CD4-positive, alpha-beta T cell (primary cell): Measurements from ENCODE around the gene ZC3H4. TPM values are rescaled to one million over a fixed set of nuclear protein-coding genes. Genes with fewer than 3 reads are reported as not detected.
"Not testable (repeated sequence)": the region's sequence is repeated elsewhere in the genome, so short reads cannot be mapped to it uniquely, and the experiment has no call there.

Experiments
- ATAC-seq: fragments of 200-7000 bp; cut with Tn5 transposase; one replicate; pipeline ENCODE4 v1.10.0; 2022; ENCODE audit warnings: mild to moderate bottlenecking; ENCODE audit not compliant: poor library complexity
- CTCF ChIA-PET: fragments of 350-600 bp; sonication (Branson Sonifier 250); formaldehyde crosslinking; loops from one replicate; lab custom pipeline; 2021; ENCODE audit warnings: antibody characterized with exemption, inconsistent platforms; lab: Charles Lee
- POLR2A ChIA-PET: fragments of 350-600 bp; sonication (Branson Sonifier 250); formaldehyde crosslinking; loops from one replicate; lab custom pipeline; 2021; ENCODE audit warnings: antibody characterized with exemption, inconsistent platforms; lab: Charles Lee
- DNase-seq, 14 experiments: peaks; one replicate each; pipeline ENCODE4 v3.0.0-alpha.2; 2013 to 2020; ENCODE audit warnings: mixed read lengths in 2 of 14
- H3K27ac ChIP-seq, 2 donors: one replicate each; pipeline versions ENCODE4 v1.5.1 to v1.7.0; 2013; ENCODE audit warnings: low read length in 2 of 2, low read depth in 1 of 2, mild to moderate bottlenecking in 1 of 2
- H3K27me3 ChIP-seq, 2 experiments: 1 replicate in 1 of 2; 2 replicates in 1 of 2; pipeline versions ENCODE4 v1.6.1 to v1.7.0; 2013; ENCODE audit warnings: low read length in 2 of 2, control low read depth in 1 of 2, mild to moderate bottlenecking in 1 of 2, moderate library complexity in 1 of 2; ENCODE audit not compliant: insufficient read depth in 2 of 2, control insufficient read depth in 1 of 2
- H3K36me3 ChIP-seq: one replicate; pipeline ENCODE4 v1.6.1; 2013; ENCODE audit warnings: low read length, control low read depth; ENCODE audit not compliant: insufficient read depth
- H3K4me1 ChIP-seq: one replicate; pipeline ENCODE4 v1.6.1; 2013; ENCODE audit warnings: low read length, control low read depth; ENCODE audit not compliant: insufficient read depth
- H3K4me3 ChIP-seq: one replicate; pipeline ENCODE4 v1.5.1; 2013; ENCODE audit warnings: mild to moderate bottlenecking, low read length, moderate library complexity
- H3K9me3 ChIP-seq, 2 experiments: 1 replicate in 1 of 2; 2 replicates in 1 of 2; pipeline versions ENCODE4 v1.6.1 to v1.7.0; 2013; ENCODE audit warnings: low read length in 2 of 2, mild to moderate bottlenecking in 2 of 2, control low read depth in 1 of 2, moderate library complexity in 1 of 2; ENCODE audit not compliant: control insufficient read depth in 1 of 2, insufficient read depth in 1 of 2
- H3K27ac Mint-ChIP-seq: one replicate; pipeline ENCODE4 v1.8.0; 2020; ENCODE audit warnings: mixed read lengths
- H3K27me3 Mint-ChIP-seq: one replicate; pipeline ENCODE4 v1.8.0; 2021; ENCODE audit warnings: mixed read lengths
- H3K36me3 Mint-ChIP-seq: one replicate; pipeline ENCODE4 v1.8.0; 2021; ENCODE audit warnings: low read depth, mixed read lengths
- H3K4me1 Mint-ChIP-seq: one replicate; pipeline ENCODE4 v1.8.0; 2021; ENCODE audit warnings: low read depth, mixed read lengths
- H3K4me3 Mint-ChIP-seq: one replicate; pipeline ENCODE4 v1.8.0; 2020; ENCODE audit warnings: mild to moderate bottlenecking, mixed read lengths
- H3K9me3 Mint-ChIP-seq: one replicate; pipeline ENCODE4 v1.8.0; 2020; ENCODE audit warnings: mixed read lengths
- intact Hi-C, 2 experiments: fragments of 100-400 bp; cut with DNase I in 1 of 2; cut with micrococcal nuclease in 1 of 2; formaldehyde crosslinking; loops; one replicate each; pipeline versions ENCODE4 v1.15.1 to v1.9.0; 2023 to 2025; cut with DNase I, micrococcal nuclease
- total RNA-seq, 174 experiments: library from RNA in 2 of 174; stranded (reverse) in 2 of 174; gene quantifications; one replicate each; pipeline ENCODE4 v1.2.3 and lab custom pipeline; 2021 to 2026
- TF ChIP-seq, protein P1 (sequence below): fragments of 200-600 bp; IDR thresholded peaks from one replicate; pipeline ENCODE4 v1.8.0; 2022; ENCODE audit warnings: antibody characterized with exemption, mild to moderate bottlenecking

ZC3H4 gene
- total RNA-seq, 2 experiments from 2014 or later: 39.4 to 43.7 TPM

DNA sequence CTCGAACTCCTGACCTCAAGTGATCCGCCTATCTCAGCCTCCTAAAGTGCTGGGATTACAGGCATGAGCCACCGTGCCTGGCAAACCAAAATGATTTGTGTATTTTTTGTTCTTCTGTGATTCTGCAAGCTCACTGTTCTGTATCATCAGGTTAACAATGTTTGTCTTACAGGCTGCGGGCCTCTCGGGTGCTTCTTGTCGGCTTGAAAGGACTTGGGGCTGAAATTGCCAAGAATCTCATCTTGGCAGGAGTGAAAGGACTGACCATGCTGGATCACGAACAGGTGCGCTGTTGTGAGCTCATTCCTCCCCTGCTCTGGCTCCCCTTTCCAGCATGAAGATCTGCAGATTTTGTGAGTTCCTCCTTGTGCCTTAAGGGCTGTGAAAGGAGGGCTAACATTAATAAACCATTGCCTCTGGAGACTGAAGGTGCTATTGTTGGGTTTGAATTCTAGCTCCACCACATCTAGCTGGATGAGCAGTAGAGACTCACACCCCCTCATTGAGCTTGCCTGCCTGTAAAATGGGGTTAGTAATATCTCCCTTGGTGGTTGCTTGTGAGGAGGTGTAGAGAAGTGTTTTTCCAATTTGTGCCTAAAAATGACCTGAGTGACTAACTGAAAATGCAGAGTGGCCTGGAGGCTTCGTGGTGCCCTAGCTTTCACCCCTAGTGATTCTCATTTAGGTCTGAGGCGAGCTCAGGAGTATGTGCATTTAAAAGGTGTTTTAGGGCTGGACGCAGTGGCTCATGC, 29.9 kb upstream of the ZC3H4 start:
- peaks cover 56% of the 10 kb centered on the region for H3K4me1 Mint-ChIP-seq
- H3K36me3 Mint-ChIP-seq: peaks cover 49% of the 10 kb centered on the region
- H3K27ac Mint-ChIP-seq: no peak overlapping the region

DNA sequence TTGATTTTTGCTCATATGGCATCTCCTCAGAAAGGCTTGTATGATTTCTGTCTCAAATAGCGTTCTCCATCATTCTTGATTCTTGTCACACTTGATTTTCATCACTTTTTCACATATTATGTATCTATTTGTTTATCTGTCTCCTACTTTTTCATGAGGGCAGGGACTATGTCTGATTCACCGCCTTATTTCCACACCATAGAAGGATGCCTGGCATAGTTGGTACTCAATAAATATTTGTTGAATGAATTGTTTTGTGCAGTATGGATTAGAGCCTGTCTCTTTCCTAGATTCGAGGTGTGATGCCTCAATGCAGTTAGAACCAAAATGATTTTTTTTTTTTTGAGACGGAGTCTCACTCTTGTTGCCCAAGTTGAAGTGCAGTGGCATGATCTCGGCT, 29.2 kb upstream of the ZC3H4 start:
- ChIA-PET CTCF (interaction anchor here (0.8 to 1.3 kb wide), 3 partner anchors 11 to 101 kb away, joined by 4 to 8 read pairs (median 6); partner anchors contain the start of gene SAE1), POLR2A (interaction anchor here (0.8 kb wide), 1 partner anchor 30 kb away, joined by 3 read pairs; the partner anchor contains the start of gene ZC3H4)
- Mint-ChIP-seq H3K4me1 (peaks cover 53% of the 10 kb centered on the region), H3K4me3 (no peak overlapping the region), H3K27ac (no peak overlapping the region), H3K36me3 (peaks cover 49% of the 10 kb centered on the region), H3K9me3 (no peaks in the 10 kb centered on the region), H3K27me3 (no peaks in the 10 kb centered on the region)
- no peaks in the 10 kb centered on the region for H3K27me3 ChIP-seq
- peaks cover 23% of the 10 kb centered on the region for H3K36me3 ChIP-seq
- no peak for ATAC-seq
- intact Hi-C loops: no loop called here
- TF ChIP-seq, protein P1, sequence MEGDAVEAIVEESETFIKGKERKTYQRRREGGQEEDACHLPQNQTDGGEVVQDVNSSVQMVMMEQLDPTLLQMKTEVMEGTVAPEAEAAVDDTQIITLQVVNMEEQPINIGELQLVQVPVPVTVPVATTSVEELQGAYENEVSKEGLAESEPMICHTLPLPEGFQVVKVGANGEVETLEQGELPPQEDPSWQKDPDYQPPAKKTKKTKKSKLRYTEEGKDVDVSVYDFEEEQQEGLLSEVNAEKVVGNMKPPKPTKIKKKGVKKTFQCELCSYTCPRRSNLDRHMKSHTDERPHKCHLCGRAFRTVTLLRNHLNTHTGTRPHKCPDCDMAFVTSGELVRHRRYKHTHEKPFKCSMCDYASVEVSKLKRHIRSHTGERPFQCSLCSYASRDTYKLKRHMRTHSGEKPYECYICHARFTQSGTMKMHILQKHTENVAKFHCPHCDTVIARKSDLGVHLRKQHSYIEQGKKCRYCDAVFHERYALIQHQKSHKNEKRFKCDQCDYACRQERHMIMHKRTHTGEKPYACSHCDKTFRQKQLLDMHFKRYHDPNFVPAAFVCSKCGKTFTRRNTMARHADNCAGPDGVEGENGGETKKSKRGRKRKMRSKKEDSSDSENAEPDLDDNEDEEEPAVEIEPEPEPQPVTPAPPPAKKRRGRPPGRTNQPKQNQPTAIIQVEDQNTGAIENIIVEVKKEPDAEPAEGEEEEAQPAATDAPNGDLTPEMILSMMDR: no peak
- H3K27ac ChIP-seq: no peak overlapping the region
- no peak for DNase-seq
- peaks cover 38% of the 10 kb centered on the region for H3K4me1 ChIP-seq
- H3K4me3 ChIP-seq: no peak overlapping the region
- H3K9me3 ChIP-seq: no peaks in the 10 kb centered on the region

More for the DNA sequence above, 29.9 kb upstream of the ZC3H4 start:
- DNase-seq (no peak), ATAC-seq (no peak)
- Histone ChIP-seq H3K27me3 (no peaks in the 10 kb centered on the region), H3K27ac (no peak overlapping the region), H3K4me3 (no peak overlapping the region), H3K36me3 (peaks cover 23% of the 10 kb centered on the region), H3K9me3 (no peaks in the 10 kb centered on the region), H3K4me1 (peaks cover 42% of the 10 kb centered on the region)
- H3K9me3 Mint-ChIP-seq: no peaks in the 10 kb centered on the region
- no peak overlapping the region for H3K4me3 Mint-ChIP-seq
- ChIA-PET POLR2A (interaction anchor here (0.8 to 1.2 kb wide), 2 partner anchors 30 to 131 kb away, joined by 3 to 4 read pairs; partner anchors contain the start of genes INAFM1 and ZC3H4), CTCF (interaction anchor here (0.8 to 1.3 kb wide), 3 partner anchors 12 to 101 kb away, joined by 4 to 8 read pairs (median 6); partner anchors contain the start of gene SAE1)
- intact Hi-C loops: loop anchor here in 1 of 2 experiments (2.0 kb wide), 1 partner anchor 13 kb away; the partner anchor contains the start of gene SAE1
- no peaks in the 10 kb centered on the region for H3K27me3 Mint-ChIP-seq
- TF ChIP-seq, protein P1: no peak

DNA sequence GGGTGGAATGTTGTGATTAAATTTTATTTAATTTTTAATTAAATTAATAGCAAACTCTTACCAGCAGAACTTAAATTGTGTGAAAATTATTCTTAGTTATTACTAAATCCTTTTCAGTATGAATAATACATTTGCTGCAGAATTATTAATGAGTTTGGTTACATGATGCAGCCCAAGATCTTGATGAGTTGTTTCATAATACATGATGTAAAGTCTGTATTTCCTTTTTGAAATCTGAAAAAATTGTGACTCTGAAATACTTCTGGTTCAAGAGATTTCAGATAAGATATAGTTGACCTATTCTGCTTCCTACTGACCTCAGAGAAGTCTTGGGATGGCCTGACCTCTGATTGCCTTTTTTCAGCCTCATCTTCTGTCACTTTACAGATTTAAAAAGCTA, 28.1 kb upstream of the ZC3H4 start:
- Histone ChIP-seq H3K27me3 (no peaks in the 10 kb centered on the region), H3K9me3 (no peaks in the 10 kb centered on the region), H3K27ac (no peak overlapping the region), H3K4me3 (no peak overlapping the region), H3K36me3 (peaks cover 23% of the 10 kb centered on the region), H3K4me1 (peaks cover 28% of the 10 kb centered on the region)
- DNase-seq: no peak
- ChIA-PET CTCF (interaction anchor here (1.0 kb wide), 1 partner anchor 69 kb away, joined by 3 read pairs; no protein-coding TSS in a partner anchor), POLR2A (no interaction called here)
- no peak for ATAC-seq
- TF ChIP-seq, protein P1: no peak
- no peaks in the 10 kb centered on the region for H3K9me3 Mint-ChIP-seq
- peaks cover 48% of the 10 kb centered on the region for H3K4me1 Mint-ChIP-seq
- H3K4me3 Mint-ChIP-seq: no peak overlapping the region
- no peak overlapping the region for H3K27ac Mint-ChIP-seq
- intact Hi-C loops: no loop called here
- H3K27me3 Mint-ChIP-seq: no peaks in the 10 kb centered on the region
- peaks cover 45% of the 10 kb centered on the region for H3K36me3 Mint-ChIP-seq

DNA sequence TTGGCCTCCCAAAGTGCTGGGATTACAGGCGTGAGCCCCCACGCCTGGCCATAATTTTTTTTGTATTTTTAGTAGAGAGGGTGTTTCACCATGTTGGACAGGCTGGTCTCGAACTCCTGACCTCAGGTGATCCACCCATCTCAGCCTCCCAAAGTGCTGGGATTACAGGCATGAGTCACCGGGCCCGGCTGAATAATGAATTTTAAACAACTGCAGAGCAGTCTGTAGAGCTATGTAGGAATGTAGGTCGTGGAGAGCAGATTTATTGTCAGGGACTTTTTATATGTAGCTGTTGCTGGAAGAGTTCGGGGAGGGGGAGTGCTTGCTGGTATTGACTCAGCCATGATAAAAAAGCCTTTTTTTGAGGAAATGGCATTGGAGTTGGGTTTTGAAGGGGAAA, 27.7 kb upstream of the ZC3H4 start:
- H3K9me3 Mint-ChIP-seq, H3K27me3 Mint-ChIP-seq, H3K9me3 ChIP-seq, H3K27ac ChIP-seq, H3K4me3 ChIP-seq, H3K27ac Mint-ChIP-seq, ATAC-seq, H3K4me3 Mint-ChIP-seq, DNase-seq, POLR2A ChIA-PET, H3K27me3 ChIP-seq, CTCF ChIA-PET, intact Hi-C loops: not testable (repeated sequence)
- Histone ChIP-seq H3K4me1 (peaks cover 23% of the 10 kb centered on the region), H3K36me3 (peaks cover 23% of the 10 kb centered on the region)
- H3K4me1 Mint-ChIP-seq: peaks cover 43% of the 10 kb centered on the region
- H3K36me3 Mint-ChIP-seq: peaks cover 43% of the 10 kb centered on the region
